GM13977 (cell line): Measurements from ENCODE around the gene NFU1.
"Not testable (repeated sequence)": the region's sequence is repeated elsewhere in the genome, so short reads cannot be mapped to it uniquely, and the experiment has no call there.

Experiments used
- DNase-seq: peaks from one replicate; pipeline ENCODE4 v3.0.0; 2012; ENCODE audit warnings: low spot score
- in situ Hi-C: fragments of 300-500 bp; cut with MboI; formaldehyde crosslinking; loops from one replicate; pipeline ENCODE4 v1.12.0; 2022; ENCODE audit warnings: low sequenced_read_pairs, low pct_unique_long_range_greater_than_20kb, mixed read lengths, inconsistent platforms; ENCODE audit not compliant: unreplicated experiment
- TF ChIP-seq, protein P1 (sequence below): IDR thresholded peaks from 2 replicates; pipeline ENCODE4 v1.5.1; 2012; ENCODE audit warnings: mild to moderate bottlenecking, control low read depth; ENCODE audit not compliant: insufficient read depth; ENCODE audit errors: extremely low read depth, missing control alignments

The NFU1 gene

GRCh38 chr2:69453475-69454129 lies 16.4 kb upstream of the NFU1 start:
- DNase-seq = peak; percentile 49
- TF ChIP-seq, protein P1, sequence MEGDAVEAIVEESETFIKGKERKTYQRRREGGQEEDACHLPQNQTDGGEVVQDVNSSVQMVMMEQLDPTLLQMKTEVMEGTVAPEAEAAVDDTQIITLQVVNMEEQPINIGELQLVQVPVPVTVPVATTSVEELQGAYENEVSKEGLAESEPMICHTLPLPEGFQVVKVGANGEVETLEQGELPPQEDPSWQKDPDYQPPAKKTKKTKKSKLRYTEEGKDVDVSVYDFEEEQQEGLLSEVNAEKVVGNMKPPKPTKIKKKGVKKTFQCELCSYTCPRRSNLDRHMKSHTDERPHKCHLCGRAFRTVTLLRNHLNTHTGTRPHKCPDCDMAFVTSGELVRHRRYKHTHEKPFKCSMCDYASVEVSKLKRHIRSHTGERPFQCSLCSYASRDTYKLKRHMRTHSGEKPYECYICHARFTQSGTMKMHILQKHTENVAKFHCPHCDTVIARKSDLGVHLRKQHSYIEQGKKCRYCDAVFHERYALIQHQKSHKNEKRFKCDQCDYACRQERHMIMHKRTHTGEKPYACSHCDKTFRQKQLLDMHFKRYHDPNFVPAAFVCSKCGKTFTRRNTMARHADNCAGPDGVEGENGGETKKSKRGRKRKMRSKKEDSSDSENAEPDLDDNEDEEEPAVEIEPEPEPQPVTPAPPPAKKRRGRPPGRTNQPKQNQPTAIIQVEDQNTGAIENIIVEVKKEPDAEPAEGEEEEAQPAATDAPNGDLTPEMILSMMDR = no peak
- in situ Hi-C loops = no loop called here

DNA sequence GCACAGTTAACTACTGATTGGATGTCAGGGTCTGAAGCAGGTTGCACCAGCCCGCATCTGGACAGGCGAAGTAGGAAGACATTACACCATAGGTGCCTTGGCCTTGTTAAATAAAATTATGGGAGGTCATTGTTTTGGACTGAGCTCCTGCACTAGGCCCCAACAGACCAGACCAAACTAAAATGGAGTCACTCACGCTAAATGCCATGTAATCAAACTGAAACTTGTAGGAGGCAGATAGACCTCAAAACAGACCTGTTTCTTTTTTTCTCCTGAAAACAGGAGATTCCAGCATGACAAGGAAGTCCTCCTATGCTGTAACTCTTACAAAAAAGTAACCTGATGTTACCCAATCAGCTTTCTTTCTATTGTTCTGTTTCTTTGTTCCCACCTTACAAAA lies 15.5 kb upstream of the NFU1 start:
- TF ChIP-seq, protein P1 = no peak
- in situ Hi-C loops = no loop called here

DNA sequence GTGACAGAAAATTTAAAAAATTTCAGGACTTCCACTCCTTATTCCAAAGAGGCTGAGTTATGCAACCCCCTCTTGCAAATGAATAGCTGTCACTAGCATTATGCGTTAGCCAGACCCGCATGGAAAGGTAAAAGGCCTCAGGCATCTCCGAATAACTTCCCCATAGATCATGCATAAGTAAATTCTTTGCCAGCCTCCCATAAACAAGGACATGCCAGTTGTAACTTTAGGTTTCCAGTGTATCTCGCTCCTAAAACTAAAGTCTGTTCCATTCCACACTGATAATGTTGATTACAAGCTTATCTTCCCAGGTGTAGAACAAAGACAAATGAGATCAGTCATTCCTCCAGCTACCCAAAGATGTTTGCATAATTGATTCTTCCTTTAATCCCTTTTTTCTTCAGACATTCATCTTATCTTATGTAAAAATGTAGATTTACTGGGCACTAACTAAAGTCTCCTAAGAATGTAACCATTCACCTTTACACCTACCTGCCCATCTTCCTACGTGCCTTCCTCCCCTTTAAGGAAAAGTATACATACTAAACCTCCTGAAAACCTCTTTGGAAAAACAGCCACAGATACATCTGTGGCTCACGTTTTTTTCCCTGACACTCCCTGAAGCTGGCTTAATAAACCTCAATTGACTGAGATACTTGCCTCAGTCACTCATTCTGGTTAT lies 13.6 kb upstream of the NFU1 start:
- in situ Hi-C loops = no loop called here
- TF ChIP-seq, protein P1 = no peak
- DNase-seq = no peak

More for the DNA sequence above, 15.5 kb upstream of the NFU1 start:
- DNase-seq = no peak

GRCh38 chr2:69449906-69450305 lies 12.7 kb upstream of the NFU1 start:
- in situ Hi-C loops = no loop called here
- TF ChIP-seq, protein P1 = no peak
- DNase-seq = no peak

DNA sequence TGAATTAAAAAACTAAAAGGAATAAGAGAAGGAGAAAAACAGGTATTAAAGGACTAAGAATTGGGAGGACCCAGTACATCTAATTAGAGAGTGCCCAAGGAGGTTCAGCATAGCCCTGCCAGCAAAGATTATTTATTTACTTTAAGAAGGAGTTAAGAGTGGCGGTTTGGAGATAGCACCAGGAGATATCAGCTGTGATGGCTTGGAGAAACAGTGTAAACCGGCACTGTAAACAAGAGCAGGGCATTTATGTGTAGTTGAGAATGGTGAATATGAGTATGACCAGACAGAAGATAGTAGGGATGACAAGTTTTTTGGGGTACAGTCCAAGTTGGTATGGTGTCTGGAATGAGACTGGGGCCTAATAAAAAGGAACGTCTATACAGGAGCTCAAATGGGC lies 6.4 kb upstream of the NFU1 start:
- in situ Hi-C loops, DNase-seq: not testable (repeated sequence)

GRCh38 chr2:69439499-69439898 lies 2.3 kb upstream of the NFU1 start:
- in situ Hi-C loops = not testable (repeated sequence)

GRCh38 chr2:69438580-69438979 lies 1.3 kb upstream of the NFU1 start:
- no peak for DNase-seq
- in situ Hi-C loops = no loop called here
- TF ChIP-seq, protein P1 = no peak

More at GRCh38 chr2:69439499-69439898, 2.3 kb upstream of the NFU1 start:
- DNase-seq = not testable (repeated sequence)

DNA sequence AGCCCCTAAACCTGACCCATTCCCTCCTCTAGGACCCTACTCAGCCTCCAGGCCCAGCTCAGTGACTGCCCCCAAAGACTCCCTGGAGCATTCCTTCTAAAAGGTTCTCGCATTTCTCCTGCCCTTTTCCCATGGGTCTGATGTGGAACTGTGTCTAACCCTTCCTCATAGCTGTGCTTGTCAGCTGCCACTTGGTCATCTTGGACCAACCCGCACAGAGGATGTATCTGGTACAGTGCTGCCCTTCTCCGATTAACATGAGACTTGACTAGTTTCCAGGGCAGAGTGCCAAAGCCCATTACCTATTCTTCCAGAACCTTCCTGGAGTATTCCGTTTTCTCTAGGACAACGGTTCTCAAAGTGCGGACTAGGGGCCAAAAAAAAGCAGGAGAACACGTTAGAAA lies 518 bp upstream of the NFU1 start:
- in situ Hi-C loops = no loop called here
- no peak for DNase-seq
- TF ChIP-seq, protein P1 = no peak
